GM18517 (cell line): ENCODE results near the gene CBARP.

ENCODE experiments used
- ATAC-seq: cut with Tn5 transposase; IDR thresholded peaks from one replicate; pipeline ENCODE4 v1.9.1; 2021; ENCODE audit warnings: mild to moderate bottlenecking, moderate library complexity; ENCODE audit not compliant: unreplicated experiment

Gene CBARP

GRCh38 chr19:1228161-1228957 lies 9.4 kb downstream of the CBARP start:
- ATAC-seq = no peak

- ATAC-seq = no peak
Measured at GRCh38 chr19:1227304-1228054, 10.3 kb downstream of the CBARP start.

- ATAC-seq = no peak
Measured at GRCh38 chr19:1226522-1227303, 11.1 kb downstream of the CBARP start.

- no peak for ATAC-seq
Measured at GRCh38 chr19:1226227-1226518, 11.6 kb downstream of the CBARP start.

- no peak for ATAC-seq
Measured at GRCh38 chr19:1225440-1226226, 12.2 kb downstream of the CBARP start.

GRCh38 chr19:1224847-1225246 lies 13.0 kb downstream of the CBARP start:
- ATAC-seq = no peak

GRCh38 chr19:1224047-1224825 lies 13.6 kb downstream of the CBARP start:
- ATAC-seq = no peak

GRCh38 chr19:1223018-1223855 lies 14.6 kb downstream of the CBARP start:
- no peak for ATAC-seq

GRCh38 chr19:1222394-1222793 lies 15.4 kb downstream of the CBARP start:
- no peak for ATAC-seq

GRCh38 chr19:1221904-1222255 lies 15.9 kb downstream of the CBARP start:
- ATAC-seq = no peak

GRCh38 chr19:1220976-1221903 lies 16.6 kb downstream of the CBARP start:
- no peak for ATAC-seq

GRCh38 chr19:1220477-1220930 lies 17.3 kb downstream of the CBARP start:
- ATAC-seq = no peak

- no peak for ATAC-seq
Measured at GRCh38 chr19:1219786-1220476, 17.9 kb downstream of the CBARP start.

GRCh38 chr19:1218751-1219567 lies 18.8 kb downstream of the CBARP start:
- ATAC-seq = no peak

- no peak for ATAC-seq
Measured at GRCh38 chr19:1217366-1217765, 20.4 kb downstream of the CBARP start.

GRCh38 chr19:1216756-1217155 lies 21.0 kb downstream of the CBARP start:
- ATAC-seq = no peak
